ENCODE results near the gene FGFR2.

FGFR2 gene

GRCh38 chr10:121607310-121608055, 9.2 kb upstream of the FGFR2 start:
- no peak for DNase-seq (ENCODE audit: low spot score)
- in situ Hi-C loops (cut with MboI; ENCODE audit: low pct_unique_long_range_greater_than_20kb, low sequenced_read_pairs, unreplicated experiment), result loop anchor here (10.0 kb wide), 1 partner anchor 653 kb away; no protein-coding TSS in a partner anchor
- TF ChIP-seq, protein P1, sequence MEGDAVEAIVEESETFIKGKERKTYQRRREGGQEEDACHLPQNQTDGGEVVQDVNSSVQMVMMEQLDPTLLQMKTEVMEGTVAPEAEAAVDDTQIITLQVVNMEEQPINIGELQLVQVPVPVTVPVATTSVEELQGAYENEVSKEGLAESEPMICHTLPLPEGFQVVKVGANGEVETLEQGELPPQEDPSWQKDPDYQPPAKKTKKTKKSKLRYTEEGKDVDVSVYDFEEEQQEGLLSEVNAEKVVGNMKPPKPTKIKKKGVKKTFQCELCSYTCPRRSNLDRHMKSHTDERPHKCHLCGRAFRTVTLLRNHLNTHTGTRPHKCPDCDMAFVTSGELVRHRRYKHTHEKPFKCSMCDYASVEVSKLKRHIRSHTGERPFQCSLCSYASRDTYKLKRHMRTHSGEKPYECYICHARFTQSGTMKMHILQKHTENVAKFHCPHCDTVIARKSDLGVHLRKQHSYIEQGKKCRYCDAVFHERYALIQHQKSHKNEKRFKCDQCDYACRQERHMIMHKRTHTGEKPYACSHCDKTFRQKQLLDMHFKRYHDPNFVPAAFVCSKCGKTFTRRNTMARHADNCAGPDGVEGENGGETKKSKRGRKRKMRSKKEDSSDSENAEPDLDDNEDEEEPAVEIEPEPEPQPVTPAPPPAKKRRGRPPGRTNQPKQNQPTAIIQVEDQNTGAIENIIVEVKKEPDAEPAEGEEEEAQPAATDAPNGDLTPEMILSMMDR (IDR thresholded peaks at IDR 0.05; ENCODE audit: extremely low read depth, insufficient read depth, missing control alignments), result no peak

- in situ Hi-C loops (cut with MboI; ENCODE audit: low pct_unique_long_range_greater_than_20kb, low sequenced_read_pairs, unreplicated experiment), result loop anchor here (10.0 kb wide), 1 partner anchor 651 kb away; no protein-coding TSS in a partner anchor
Measured at GRCh38 chr10:121605708-121606107, 7.5 kb upstream of the FGFR2 start.

DNA sequence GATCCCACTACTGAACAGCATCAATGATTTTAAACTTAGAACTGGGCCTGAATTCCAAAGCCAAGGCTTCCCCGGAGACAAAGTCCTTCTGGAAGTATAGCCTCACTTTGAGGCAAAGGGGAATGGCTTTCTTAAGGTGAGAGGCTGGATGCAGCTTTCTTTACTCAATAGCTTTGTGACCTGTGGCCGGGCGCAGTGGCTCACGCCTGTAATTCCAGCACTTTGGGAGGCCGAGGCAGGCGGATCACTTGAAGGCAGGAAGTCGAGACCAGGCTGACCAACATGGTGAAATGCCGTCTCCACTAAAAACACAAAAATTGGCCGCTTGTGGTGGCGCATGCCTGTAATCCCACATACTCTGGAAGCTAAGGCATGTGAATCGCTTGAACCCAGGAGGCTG, 3.2 kb upstream of the FGFR2 start:
- TF ChIP-seq, protein P1 (IDR thresholded peaks at IDR 0.05; ENCODE audit: extremely low read depth, insufficient read depth, missing control alignments), result no peak
- in situ Hi-C loops (cut with MboI; ENCODE audit: low pct_unique_long_range_greater_than_20kb, low sequenced_read_pairs, unreplicated experiment), result loop anchor here (10.0 kb wide), 1 partner anchor 647 kb away; no protein-coding TSS in a partner anchor
- no peak for DNase-seq (ENCODE audit: low spot score)

More at GRCh38 chr10:121605708-121606107, 7.5 kb upstream of the FGFR2 start:
- TF ChIP-seq, protein P1 (IDR thresholded peaks at IDR 0.05; ENCODE audit: extremely low read depth, insufficient read depth, missing control alignments), result no peak
- no peak for DNase-seq (ENCODE audit: low spot score)

DNA sequence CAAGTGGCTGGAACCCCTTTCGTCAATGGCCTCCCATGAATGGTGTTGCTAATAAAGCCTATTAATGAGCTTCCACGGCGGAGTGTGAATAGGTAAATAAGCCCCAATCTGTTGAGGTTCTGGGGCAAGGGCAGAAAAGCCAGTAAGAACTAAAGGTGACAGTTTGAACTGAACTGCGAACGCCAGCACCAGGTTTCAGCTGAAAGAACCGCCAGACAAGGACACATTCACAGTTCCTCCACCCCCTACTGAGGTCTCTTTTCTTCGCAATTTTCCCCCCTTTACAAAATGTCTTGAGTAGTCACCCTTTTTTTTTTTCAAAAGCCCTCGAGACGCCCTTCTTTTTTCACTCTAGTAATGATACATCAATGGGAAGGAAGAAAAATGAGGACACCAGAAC, 2.4 kb upstream of the FGFR2 start:
- no peak for DNase-seq (ENCODE audit: low spot score)
- in situ Hi-C loops (cut with MboI; ENCODE audit: low pct_unique_long_range_greater_than_20kb, low sequenced_read_pairs, unreplicated experiment), result loop anchor here (10.0 kb wide), 1 partner anchor 646 kb away; no protein-coding TSS in a partner anchor
- TF ChIP-seq, protein P1 (IDR thresholded peaks at IDR 0.05; ENCODE audit: extremely low read depth, insufficient read depth, missing control alignments), result no peak

GRCh38 chr10:121599947-121600346, 1.7 kb upstream of the FGFR2 start:
- in situ Hi-C loops (cut with MboI; ENCODE audit: low pct_unique_long_range_greater_than_20kb, low sequenced_read_pairs, unreplicated experiment), result loop anchor here (10.0 kb wide), 1 partner anchor 645 kb away; no protein-coding TSS in a partner anchor
- TF ChIP-seq, protein P1 (IDR thresholded peaks at IDR 0.05; ENCODE audit: extremely low read depth, insufficient read depth, missing control alignments), result no peak

DNA sequence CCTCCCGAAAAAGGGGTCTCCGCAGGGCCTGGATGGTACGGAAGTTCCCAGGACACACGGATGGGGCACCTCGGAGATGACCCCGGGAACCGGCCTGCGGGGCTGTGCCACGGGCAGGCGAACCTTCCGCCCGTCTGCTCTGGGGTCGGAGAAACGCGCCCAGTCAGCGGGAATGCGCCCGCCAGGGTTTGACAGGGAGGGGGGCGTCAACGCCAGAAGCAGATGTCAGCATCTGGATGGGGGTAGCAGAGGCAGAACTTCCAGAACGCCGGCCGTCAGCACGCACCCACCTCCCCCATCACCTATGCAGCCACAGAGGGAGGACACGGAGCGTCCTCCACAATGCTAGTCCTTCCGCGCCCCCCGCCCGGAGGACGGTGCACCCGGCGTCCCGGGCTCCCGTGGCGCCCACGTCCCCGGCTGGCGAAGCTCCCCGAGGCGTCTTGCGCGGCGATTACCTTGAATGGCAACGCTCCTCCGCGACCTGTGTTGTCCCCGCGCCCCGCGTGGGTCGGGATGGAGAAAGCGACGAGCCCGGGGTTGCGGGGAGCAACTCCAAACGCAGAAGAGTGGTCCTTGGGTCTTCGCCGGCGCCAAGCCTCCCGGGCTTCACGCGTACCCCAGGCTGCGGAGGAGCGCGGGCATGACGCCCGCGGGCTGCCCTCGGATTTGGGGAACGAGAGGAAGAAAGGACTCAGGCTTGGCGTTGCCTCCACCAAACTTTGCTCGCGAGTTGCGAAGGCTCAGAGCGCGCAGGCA, 561 bp downstream of the FGFR2 start:
- no peak for DNase-seq (ENCODE audit: low spot score)
- in situ Hi-C loops (cut with MboI; ENCODE audit: low pct_unique_long_range_greater_than_20kb, low sequenced_read_pairs, unreplicated experiment), result no loop called here
- TF ChIP-seq, protein P1 (IDR thresholded peaks at IDR 0.05; ENCODE audit: extremely low read depth, insufficient read depth, missing control alignments), result no peak

More at GRCh38 chr10:121599947-121600346, 1.7 kb upstream of the FGFR2 start:
- DNase-seq (ENCODE audit: low spot score), result no peak

Measured in GM13977 (cell line).